Placental pericyte (primary cell): ENCODE measurements around the gene APBA1. TPM values are rescaled to one million over a fixed set of nuclear protein-coding genes. Genes with fewer than 3 reads are reported as not detected.

Experiments
- total RNA-seq: library from RNA; depleted of rRNA; stranded (reverse); fragments of >200 nt; gene quantifications from 2 replicates; pipeline ENCODE4 v1.2.3, GENCODE V29; 2012

The APBA1 gene
- total RNA-seq: 3.5 and 9.2 TPM in 2 replicates

DNA sequence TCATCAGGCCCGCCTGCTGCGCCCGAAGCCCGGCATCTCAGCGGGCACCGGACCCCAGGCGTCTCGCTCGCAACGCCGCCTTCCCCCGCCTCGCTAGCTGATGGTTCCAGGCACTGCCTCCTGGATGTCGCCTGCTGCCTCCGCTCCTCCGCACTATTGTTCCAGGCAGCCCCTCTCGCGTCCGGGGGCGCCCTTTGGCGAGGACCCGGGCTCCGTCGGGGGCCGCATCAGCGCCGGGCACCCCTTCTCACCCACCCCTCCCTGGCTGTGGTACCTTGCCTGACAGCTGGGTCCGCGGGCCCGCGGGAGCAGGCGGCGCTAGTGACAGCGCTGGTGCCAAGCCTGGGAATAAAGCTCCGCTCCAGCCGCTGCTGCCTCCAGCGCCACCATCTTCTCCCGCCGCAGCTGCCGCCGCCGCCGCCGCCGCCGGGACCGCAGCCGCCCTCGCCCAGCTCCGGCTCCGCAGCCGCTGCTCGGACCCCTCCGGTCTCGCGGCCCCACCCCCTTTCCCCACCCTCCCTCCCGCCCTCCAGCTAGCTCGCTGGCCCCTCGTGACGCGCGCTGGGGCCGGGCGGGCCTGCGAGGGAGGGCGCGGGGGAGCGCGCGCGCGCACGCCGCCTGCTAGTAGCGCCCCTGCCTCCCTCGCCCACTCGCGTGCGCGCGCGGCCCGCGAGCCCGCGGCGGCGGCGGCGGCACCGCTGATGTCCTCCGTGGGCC, at the start of gene APBA1:
Gene APBA1 (minus strand): TSS at position 493 of the 717 bp plus-strand sequence.

Other genes starting within 250 kb of the APBA1 start
- gene PTAR1, start 87.6 kb upstream of the APBA1 start, total RNA-seq: 70.0 and 116 TPM in 2 replicates
- gene CFAP95, start 148.4 kb upstream of the APBA1 start, total RNA-seq: not detected in 2 replicates